ENCODE data around the gene IL6ST. TPM values are rescaled to one million over a fixed set of nuclear protein-coding genes. Genes with fewer than 3 reads are reported as not detected.

IL6ST gene
- total RNA-seq, 1 donor from 2014 or later, result 192 TPM

- no peak overlapping the region for H3K4me3 ChIP-seq
- H3K4me1 ChIP-seq, result peaks cover 0 to 2% of the 10 kb centered on the region in 2 donors
- H3K9me3 ChIP-seq, result no peaks in the 10 kb centered on the region
- no peaks in the 10 kb centered on the region for H3K27me3 ChIP-seq
- intact Hi-C loops (cut with DNase I), result no loop called here
- no peak for DNase-seq (ENCODE audit: low spot score in 2 of 2)
- no peak for TF ChIP-seq CTCF (IDR thresholded peaks at IDR 0.05)
- no peak overlapping the region for H3K27ac ChIP-seq
- no peaks in the 10 kb centered on the region for H3K36me3 ChIP-seq
Observed at GRCh38 chr5:55896238-55896637, 98.5 kb downstream of the IL6ST start.

DNA sequence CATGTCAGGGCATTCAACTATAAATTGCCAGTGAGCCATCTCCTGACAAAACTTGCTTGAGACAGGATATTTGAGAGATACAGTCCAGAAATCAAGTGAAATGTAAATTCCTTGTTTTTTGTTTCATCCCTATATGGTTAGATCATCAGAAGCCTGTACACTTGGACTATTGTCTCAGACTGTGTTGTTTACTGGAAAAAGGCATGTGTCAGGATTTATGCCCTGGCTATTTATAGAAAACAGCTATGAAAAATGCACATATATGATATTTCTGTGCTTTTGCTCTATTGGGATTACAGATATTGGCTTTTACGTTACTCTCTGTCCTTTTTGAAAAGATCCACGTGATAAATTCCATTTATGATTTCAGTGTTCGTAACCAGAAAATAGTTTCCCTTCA is 99.4 kb downstream of the IL6ST start:
- H3K9me3 ChIP-seq, result no peaks in the 10 kb centered on the region
- no peak overlapping the region for H3K4me3 ChIP-seq
- H3K4me1 ChIP-seq, result peaks cover 0 to 2% of the 10 kb centered on the region in 2 donors
- H3K27me3 ChIP-seq, result no peaks in the 10 kb centered on the region
- no peaks in the 10 kb centered on the region for H3K36me3 ChIP-seq
- H3K27ac ChIP-seq, result no peak overlapping the region
- DNase-seq (ENCODE audit: low spot score in 2 of 2), result no peak
- no peak for TF ChIP-seq CTCF (IDR thresholded peaks at IDR 0.05)
- intact Hi-C loops (cut with DNase I), result no loop called here

DNA sequence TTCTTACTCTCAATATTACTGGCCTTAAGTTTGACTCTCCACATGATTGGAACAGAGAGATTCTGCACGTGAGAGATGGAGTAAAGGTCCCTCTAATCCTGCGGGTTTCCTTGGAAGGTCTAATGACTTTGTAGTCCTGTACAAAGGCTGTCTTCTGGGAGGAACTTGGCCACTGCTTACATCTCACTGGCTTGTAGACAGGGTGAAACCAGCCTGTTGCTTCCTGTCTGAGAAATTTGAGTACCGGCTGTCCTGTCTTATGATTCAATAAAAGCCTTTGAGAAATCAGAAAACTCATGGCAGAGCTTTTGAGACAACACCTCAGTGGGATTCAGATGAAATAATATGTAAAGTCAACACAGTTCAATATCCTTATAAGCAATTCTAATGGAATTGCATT is 100.6 kb downstream of the IL6ST start:
- Histone ChIP-seq H3K27ac (no peak overlapping the region), H3K9me3 (no peaks in the 10 kb centered on the region), H3K4me1 (peaks cover 0 to 2% of the 10 kb centered on the region in 2 donors), H3K4me3 (no peak overlapping the region), H3K36me3 (no peaks in the 10 kb centered on the region), H3K27me3 (no peaks in the 10 kb centered on the region)
- TF ChIP-seq CTCF (IDR thresholded peaks at IDR 0.05), result no peak
- no peak for DNase-seq (ENCODE audit: low spot score in 2 of 2)
- intact Hi-C loops (cut with DNase I), result no loop called here

- Histone ChIP-seq H3K27ac (no peak overlapping the region), H3K4me3 (no peak overlapping the region), H3K36me3 (no peaks in the 10 kb centered on the region), H3K27me3 (no peaks in the 10 kb centered on the region), H3K9me3 (no peaks in the 10 kb centered on the region), H3K4me1 (no peaks in the 10 kb centered on the region)
- DNase-seq (ENCODE audit: low spot score in 2 of 2), result no peak
- intact Hi-C loops (cut with DNase I), result no loop called here
- TF ChIP-seq CTCF (IDR thresholded peaks at IDR 0.05), result no peak
Observed at GRCh38 chr5:55892479-55892878, 102.3 kb downstream of the IL6ST start.

- TF ChIP-seq CTCF (IDR thresholded peaks at IDR 0.05), result no peak
- no peak for DNase-seq (ENCODE audit: low spot score in 2 of 2)
- Histone ChIP-seq H3K4me1 (no peaks in the 10 kb centered on the region), H3K27ac (no peak overlapping the region), H3K9me3 (no peaks in the 10 kb centered on the region), H3K36me3 (no peaks in the 10 kb centered on the region), H3K27me3 (no peaks in the 10 kb centered on the region), H3K4me3 (no peak overlapping the region)
- intact Hi-C loops (cut with DNase I), result no loop called here
Observed at GRCh38 chr5:55888205-55888604, 106.6 kb downstream of the IL6ST start.

DNA sequence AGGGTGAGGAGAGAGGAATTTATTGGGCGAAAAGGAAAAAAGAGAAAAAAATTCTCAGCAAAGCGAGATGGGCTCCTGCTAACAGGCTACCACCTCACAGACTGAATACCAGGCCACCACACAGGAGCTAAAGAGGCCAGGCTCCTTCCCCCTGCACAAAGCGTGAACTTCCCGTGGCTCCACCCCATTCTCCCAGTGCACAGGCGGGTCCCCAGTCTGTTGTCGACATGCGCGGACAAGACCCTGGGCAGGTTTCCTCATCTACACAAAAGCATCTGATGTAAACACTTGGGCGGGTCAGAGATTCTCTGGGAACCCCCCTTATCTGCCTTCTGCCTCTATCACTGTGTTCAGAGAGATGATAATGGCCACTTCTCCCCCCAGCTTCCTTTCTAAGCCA is 109.4 kb downstream of the IL6ST start:
- Histone ChIP-seq H3K4me1 (no peaks in the 10 kb centered on the region), H3K9me3 (no peaks in the 10 kb centered on the region), H3K27me3 (no peaks in the 10 kb centered on the region), H3K36me3 (no peaks in the 10 kb centered on the region), H3K27ac (no peak overlapping the region), H3K4me3 (no peak overlapping the region)
- DNase-seq (ENCODE audit: low spot score in 2 of 2), result no peak
- TF ChIP-seq CTCF (IDR thresholded peaks at IDR 0.05), result no peak
- intact Hi-C loops (cut with DNase I), result no loop called here
